ENCODE measurements around the gene FRAT2.
"Not testable (repeated sequence)": the region's sequence is repeated elsewhere in the genome, so short reads cannot be mapped to it uniquely, and the experiment has no call there.

Gene FRAT2

GRCh38 chr10:97292862-97293198 is 41.7 kb downstream of the FRAT2 start:
- DNase-seq (ENCODE audit: low read depth), result no peak
- TF ChIP-seq CTCF (IDR thresholded peaks at IDR 0.05; ENCODE audit: insufficient read depth, low read depth, low read length, missing control alignments), result no peak
- peak overlapping the region; percentile 22; the same call in 1 of the 2 replicates for H3K4me3 ChIP-seq (ENCODE audit: low read depth, low read length)

GRCh38 chr10:97292097-97292861 is 42.2 kb downstream of the FRAT2 start, which contains the start of gene ARHGAP19:
Gene ARHGAP19 (minus strand): TSS chr10:97292637. CDS start chr10:97292627, 10 bp downstream.
- peak; percentile 98 for DNase-seq (ENCODE audit: low read depth)
- H3K4me3 ChIP-seq (ENCODE audit: low read depth, low read length), result peak within 1 kb of the TSS; percentile 73
- TF ChIP-seq CTCF (IDR thresholded peaks at IDR 0.05; ENCODE audit: insufficient read depth, low read depth, low read length, missing control alignments), result no peak

- no peak for TF ChIP-seq CTCF (IDR thresholded peaks at IDR 0.05; ENCODE audit: insufficient read depth, low read depth, low read length, missing control alignments)
- DNase-seq (ENCODE audit: low read depth), result no peak
- H3K4me3 ChIP-seq (ENCODE audit: low read depth, low read length), result peak overlapping the region; percentile 73
Observed at GRCh38 chr10:97291357-97292096, 43.0 kb downstream of the FRAT2 start.

GRCh38 chr10:97290576-97291356 is 43.8 kb downstream of the FRAT2 start:
- not testable (repeated sequence) for DNase-seq (ENCODE audit: low read depth)
- peak overlapping the region; percentile 73 for H3K4me3 ChIP-seq (ENCODE audit: low read depth, low read length)

- not testable (repeated sequence) for DNase-seq (ENCODE audit: low read depth); H3K4me3 ChIP-seq (ENCODE audit: low read depth, low read length)
Observed at GRCh38 chr10:97290076-97290475, 44.5 kb downstream of the FRAT2 start.

Measured in GM12865 (cell line).